Measurements from ENCODE around the gene WDFY4. TPM values are rescaled to one million over a fixed set of nuclear protein-coding genes. Genes with fewer than 3 reads are reported as not detected.

The WDFY4 gene
- total and polyA plus RNA-seq, 2 of the 4 experiments (the other 2 are of a cell fraction) = not detected

- Histone ChIP-seq H3K36me3 (ENCODE audit: control insufficient read depth, insufficient read depth, low read length) (no peaks in the 10 kb centered on the region), H3K14ac (replicated peaks; ENCODE audit: low read depth, low read length) (no peak overlapping the region), H4K8ac (ENCODE audit: low read depth in 2 of 2, low read length in 2 of 2) (no peak overlapping the region), H3K9me1 (ENCODE audit: insufficient read depth, low read length) (no peaks in the 10 kb centered on the region), H3K4me3 (ENCODE audit: insufficient read depth, low read depth, low read length) (no peak overlapping the region), H3K79me1 (ENCODE audit: low read depth in 1 of 2, low read length in 2 of 2) (no peaks in the 10 kb centered on the region), H2BK120ac (ENCODE audit: low read depth, low read length) (no peak overlapping the region), H2AFZ (replicated peaks; ENCODE audit: low read length, poor library complexity) (no peak overlapping the region), H2BK15ac (ENCODE audit: low read depth, low read length) (no peak overlapping the region), H4K20me1 (ENCODE audit: insufficient read depth, low read length) (no peaks in the 10 kb centered on the region), H4K91ac (ENCODE audit: insufficient read depth, low read depth, low read length) (no peak overlapping the region), H2BK5ac (ENCODE audit: low read depth, low read length, poor library complexity, severe bottlenecking) (no peak overlapping the region), H3K27me3 (ENCODE audit: control insufficient read depth, insufficient read depth, low read length) (peaks cover 12% of the 10 kb centered on the region), H3K4me1 (ENCODE audit: control insufficient read depth, insufficient read depth, low read length) (no peaks in the 10 kb centered on the region), H3K9ac (ENCODE audit: low read depth, low read length) (no peak overlapping the region), H2AK9ac (replicated peaks; ENCODE audit: low read depth, low read length, poor library complexity) (no peak overlapping the region), H3K4ac (ENCODE audit: low read depth, low read length) (no peak overlapping the region), H3K27ac (ENCODE audit: insufficient read depth, low read length) (no peak overlapping the region), H3K4me2 (ENCODE audit: low read depth, low read length) (no peak overlapping the region), H3K9me3 (ENCODE audit: control insufficient read depth, insufficient read depth, low read length) (no peaks in the 10 kb centered on the region), H3K18ac (ENCODE audit: low read depth, low read length) (no peak overlapping the region), H3K56ac (ENCODE audit: extremely low read depth, insufficient read depth, low read length) (no peak overlapping the region), H4K5ac (ENCODE audit: low read depth, low read length) (no peak overlapping the region), H2BK20ac (ENCODE audit: low read depth, low read length) (no peak overlapping the region), H2AK5ac (ENCODE audit: low read depth, low read length) (no peak overlapping the region), H3K23ac (ENCODE audit: low read depth, low read length) (no peak overlapping the region)
- dilution Hi-C loops (cut with HindIII; ENCODE audit: low sequenced_read_pairs, unreplicated experiment) = no loop called here
- intact Hi-C loops (cut with micrococcal nuclease) = no loop called here
- ATAC-seq (ENCODE audit: low read depth) = no peak
- CTCF ChIA-PET = no interaction called here
- POLR2A ChIA-PET (ENCODE audit: unreplicated experiment) = no interaction called here
- in situ Hi-C loops (cut with MboI; ENCODE audit: low sequenced_read_pairs) = no loop called here
- 7% methylated on average over 3 of the region's 7 CpGs; no CpG with 5 or more reads in 1 of the 2 experiments for WGBS, 2 experiments (ENCODE audit: extremely low coverage in 2 of 2, insufficient read length in 1 of 2)
- TF ChIP-seq USF2 (IDR thresholded peaks at IDR 0.05; ENCODE audit: low read depth, low read length) = no peak
- no peak for TF ChIP-seq ELK1 (IDR thresholded peaks at IDR 0.05; ENCODE audit: borderline replicate concordance, low read depth, low read length)
- no peak for TF ChIP-seq RAD21 (IDR thresholded peaks at IDR 0.05; ENCODE audit: low read length)
- no peak for TF ChIP-seq MXI1 (IDR thresholded peaks at IDR 0.05; ENCODE audit: borderline replicate concordance, low read depth, low read length)
- TF ChIP-seq FOS (IDR thresholded peaks at IDR 0.05; ENCODE audit: low read depth, low read length) = no peak
- TF ChIP-seq CTCF (conservative IDR thresholded peaks at IDR 0.05; ENCODE audit: low read depth, low read length) = no peak
- TF ChIP-seq RFX5 (IDR thresholded peaks at IDR 0.05; ENCODE audit: low read depth, low read length) = no peak
- no peak for TF ChIP-seq SMC3 (IDR thresholded peaks at IDR 0.05; ENCODE audit: low read depth, low read length)
- TF ChIP-seq NFE2L2 (IDR thresholded peaks at IDR 0.05; ENCODE audit: low read depth, low read length) = no peak
- no peak for TF ChIP-seq BHLHE40 (IDR thresholded peaks at IDR 0.05; ENCODE audit: low read depth, low read length)
- BruUV-seq (replicated peaks) = no TSS peak
- DNase-seq = no peak
These were observed 120.1 kb downstream of the WDFY4 start for GRCh38 chr10:48804740-48805182.

Measured in IMR-90 (cell line).